Skeletal muscle tissue (tissue), 5 donors: Measurements from ENCODE around the gene TTC33. TPM values are rescaled to one million over a fixed set of nuclear protein-coding genes. Genes with fewer than 3 reads are reported as not detected.

Experiments
- H3K27ac ChIP-seq: one replicate; pipeline ENCODE4 v1.7.0; 2013; ENCODE audit warnings: mild to moderate bottlenecking, low read depth, low read length, inconsistent platforms
- H3K27me3 ChIP-seq, 3 donors: one replicate each; pipeline ENCODE4 v1.7.0; 2013; ENCODE audit warnings: low read length in 3 of 3; ENCODE audit not compliant: control insufficient read depth in 3 of 3, insufficient read depth in 3 of 3
- H3K36me3 ChIP-seq, 3 donors: one replicate each; pipeline ENCODE4 v1.7.0; 2013; ENCODE audit warnings: low read length in 3 of 3; ENCODE audit not compliant: control insufficient read depth in 3 of 3, insufficient read depth in 3 of 3
- H3K4me1 ChIP-seq, 3 donors: one replicate each; pipeline ENCODE4 v1.7.0; 2013; ENCODE audit warnings: low read length in 3 of 3, mild to moderate bottlenecking in 3 of 3; ENCODE audit not compliant: control insufficient read depth in 3 of 3, insufficient read depth in 3 of 3
- H3K4me3 ChIP-seq, 3 donors: one replicate each; pipeline ENCODE4 v1.7.0; 2013; ENCODE audit warnings: low read length in 3 of 3
- H3K9ac ChIP-seq, 3 donors: one replicate each; pipeline ENCODE4 v1.7.0; 2013; ENCODE audit warnings: low read length in 3 of 3, mild to moderate bottlenecking in 3 of 3, moderate library complexity in 2 of 3, low read depth in 1 of 3
- H3K9me3 ChIP-seq, 3 donors: one replicate each; pipeline ENCODE4 v1.7.0; 2013; ENCODE audit warnings: low read length in 3 of 3; ENCODE audit not compliant: control insufficient read depth in 3 of 3
- small RNA-seq: library from RNA; depleted of rRNA; stranded (forward); fragments of <200 nt; gene quantifications from one replicate; pipeline ENCODE3, GENCODE V24; 2014
- total RNA-seq: library from RNA; depleted of rRNA; stranded (reverse); fragments of >200 nt; gene quantifications from one replicate; pipeline ENCODE4 v1.2.3, GENCODE V29; 2014
- donor health status: Osteomylitis.

Gene TTC33
- total RNA-seq, 1 donor from 2014 or later = 17.2 TPM

DNA sequence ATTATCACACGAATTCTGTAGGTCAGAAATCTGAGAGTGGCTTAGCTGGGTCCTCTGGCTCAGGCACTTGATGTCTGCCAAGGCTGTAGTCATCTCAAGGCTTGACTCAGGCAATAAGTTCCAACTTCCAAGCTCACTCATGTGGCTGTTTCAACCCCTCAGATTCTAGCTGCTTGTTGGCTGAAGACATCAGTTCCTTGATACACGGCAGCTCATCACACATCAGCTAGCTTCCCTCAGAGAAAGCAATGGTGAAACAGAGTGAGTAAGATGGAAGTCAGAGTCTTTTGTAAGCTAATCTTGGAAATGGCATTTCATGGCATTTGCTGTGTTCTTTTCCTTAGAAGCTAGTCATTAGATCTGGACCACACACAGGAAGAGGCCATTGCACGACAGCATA, 280.2 kb downstream of the TTC33 start:
- Histone ChIP-seq H3K9me3 (no peaks in the 10 kb centered on the region), H3K4me1 (no peaks in the 10 kb centered on the region), H3K4me3 (no peak overlapping the region), H3K27ac (no peak overlapping the region), H3K9ac (no peak overlapping the region), H3K27me3 (no peaks in the 10 kb centered on the region), H3K36me3 (no peaks in the 10 kb centered on the region)

DNA sequence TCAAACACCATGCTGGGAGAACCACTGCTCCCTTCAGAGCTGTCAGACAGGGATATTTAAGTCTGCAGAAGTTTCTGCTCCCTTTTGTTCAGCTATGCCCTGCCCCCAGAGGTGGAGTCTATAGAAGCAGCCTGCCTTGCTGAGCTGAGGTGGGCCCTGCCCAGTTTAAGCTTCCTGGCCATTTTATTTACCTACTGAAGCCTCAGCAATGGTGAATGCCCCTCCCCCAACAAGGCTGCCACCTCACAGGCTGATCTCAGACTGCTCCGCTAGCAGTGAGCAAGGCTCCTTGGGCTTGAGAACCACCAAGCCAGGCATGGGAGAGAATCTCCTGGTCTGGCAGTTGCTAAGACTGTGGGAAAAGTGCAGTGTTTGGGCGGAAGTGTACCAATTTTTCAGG, 281.5 kb downstream of the TTC33 start:
- Histone ChIP-seq H3K9me3 (no peaks in the 10 kb centered on the region), H3K4me1 (no peaks in the 10 kb centered on the region), H3K4me3 (no peak overlapping the region), H3K9ac (no peak overlapping the region), H3K36me3 (no peaks in the 10 kb centered on the region), H3K27me3 (no peaks in the 10 kb centered on the region), H3K27ac (no peak overlapping the region)

DNA sequence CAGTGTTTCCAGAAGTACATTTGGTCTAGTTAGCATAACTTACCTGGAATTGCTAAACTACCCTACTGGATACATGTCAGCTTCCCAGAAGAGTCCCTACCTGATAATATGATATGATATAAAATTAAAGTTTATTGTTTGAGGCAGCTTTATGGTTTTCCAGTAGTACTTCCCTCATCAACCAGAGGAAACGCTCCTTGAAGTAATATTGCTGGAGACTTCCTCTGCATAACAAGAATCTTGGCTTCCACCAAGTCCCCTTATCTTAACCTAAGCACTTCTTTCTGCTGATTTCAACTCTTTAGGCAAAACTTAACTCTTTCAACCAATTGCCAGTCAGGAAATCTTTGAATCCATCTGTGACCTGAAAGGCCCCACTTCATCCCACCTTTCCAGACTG, 290.3 kb downstream of the TTC33 start:
- Histone ChIP-seq H3K27me3 (no peaks in the 10 kb centered on the region), H3K4me1 (no peaks in the 10 kb centered on the region), H3K27ac (no peak overlapping the region), H3K4me3 (no peak overlapping the region), H3K9ac (no peak overlapping the region), H3K36me3 (no peaks in the 10 kb centered on the region), H3K9me3 (peaks cover 0 to 4% (median 0%) of the 10 kb centered on the region in 3 donors)

DNA sequence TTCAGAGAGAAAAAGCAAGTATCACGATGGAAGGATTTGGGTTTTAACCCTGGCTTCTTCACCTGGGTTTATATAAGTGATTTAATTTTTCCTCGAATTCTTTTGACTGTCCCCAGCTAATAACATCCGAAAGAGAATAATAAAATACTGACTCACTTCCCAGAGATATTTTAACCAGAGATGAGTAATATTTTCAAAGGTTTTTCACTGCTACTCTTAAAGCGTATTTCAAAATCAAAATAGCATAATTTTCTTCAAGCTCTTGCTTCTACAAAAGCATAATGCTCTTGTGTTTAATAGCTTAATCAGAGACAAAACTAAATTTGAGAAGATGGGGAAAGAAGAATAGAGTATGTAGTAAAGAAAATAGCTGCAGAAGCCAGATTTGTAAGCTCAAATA, 291.2 kb downstream of the TTC33 start:
- Histone ChIP-seq H3K27ac (no peak overlapping the region), H3K36me3 (no peaks in the 10 kb centered on the region), H3K9ac (no peak overlapping the region), H3K9me3 (peaks cover 0 to 4% (median 0%) of the 10 kb centered on the region in 3 donors), H3K4me1 (no peaks in the 10 kb centered on the region), H3K27me3 (no peaks in the 10 kb centered on the region), H3K4me3 (no peak overlapping the region)

Small RNA genes within 50 kb of the gene (small RNA-seq; reads per million reads assigned to genes)
- gene RF00092 = not detected
- not detected for gene RF00191

Other genes starting within 250 kb of the TTC33 start
- gene PTGER4, start 76.0 kb downstream of the TTC33 start, total RNA-seq = 10.4 TPM
- gene PRKAA1, start 42.4 kb upstream of the TTC33 start, total RNA-seq = 41.2 TPM
- gene RPL37, start 79.3 kb upstream of the TTC33 start, total RNA-seq = 2,214 TPM
- 3.1 TPM for gene CARD6, start 85.4 kb upstream of the TTC33 start, total RNA-seq
- 15.1 TPM for gene C7, start 153.5 kb upstream of the TTC33 start, total RNA-seq